GM21381 (cell line): ENCODE results near the gene PSMC3IP.
A peak's percentile ranks its signal among the peaks of the same experiment; 100 is the strongest.
"Not testable (repeated sequence)": the region's sequence is repeated elsewhere in the genome, so short reads cannot be mapped to it uniquely, and the experiment has no call there.

ENCODE experiments used
- ATAC-seq: cut with Tn5 transposase; IDR thresholded peaks from one replicate; pipeline ENCODE4 v1.9.1; 2021; ENCODE audit warnings: mild to moderate bottlenecking, moderate library complexity; ENCODE audit not compliant: unreplicated experiment

The PSMC3IP gene

GRCh38 chr17:42541041-42541833 lies 36.3 kb downstream of the PSMC3IP start:
- ATAC-seq = no peak

GRCh38 chr17:42540558-42540957 lies 37.0 kb downstream of the PSMC3IP start:
- not testable (repeated sequence) for ATAC-seq

GRCh38 chr17:42538482-42538881 lies 39.0 kb downstream of the PSMC3IP start:
- no peak for ATAC-seq

- no peak for ATAC-seq
Observed at GRCh38 chr17:42537826-42538451, 39.6 kb downstream of the PSMC3IP start.

- no peak for ATAC-seq
Observed at GRCh38 chr17:42537156-42537805, 40.2 kb downstream of the PSMC3IP start.

GRCh38 chr17:42536372-42537155 lies 41.0 kb downstream of the PSMC3IP start:
- ATAC-seq = peak; percentile 62

- ATAC-seq = peak; percentile 78
Observed at GRCh38 chr17:42536048-42536371, 41.5 kb downstream of the PSMC3IP start, which contains the start of gene NAGLU. TSS of gene NAGLU (plus strand) at chr17:42536241. CDS start at chr17:42536273, 32 bp downstream.

- no peak for ATAC-seq
Observed at GRCh38 chr17:42535155-42536047, 42.1 kb downstream of the PSMC3IP start.

GRCh38 chr17:42531455-42532354 lies 45.8 kb downstream of the PSMC3IP start:
- ATAC-seq = no peak

GRCh38 chr17:42530952-42531454 lies 46.5 kb downstream of the PSMC3IP start:
- ATAC-seq = no peak

GRCh38 chr17:42529061-42529460 lies 48.5 kb downstream of the PSMC3IP start:
- no peak for ATAC-seq

GRCh38 chr17:42527932-42528331 lies 49.6 kb downstream of the PSMC3IP start:
- ATAC-seq = no peak

GRCh38 chr17:42526031-42526444 lies 51.5 kb downstream of the PSMC3IP start:
- ATAC-seq = no peak

GRCh38 chr17:42525221-42525620 lies 52.3 kb downstream of the PSMC3IP start:
- no peak for ATAC-seq

- no peak for ATAC-seq
Observed at GRCh38 chr17:42522798-42523278, 54.7 kb downstream of the PSMC3IP start.
